NCI-H2107 (cell line): ENCODE results near the gene SPC25.
"Not testable (repeated sequence)": the region's sequence is repeated elsewhere in the genome, so short reads cannot be mapped to it uniquely, and the experiment has no call there.

Experiments
- DNase-seq: peaks from one replicate; lab custom pipeline; 2025; lab: John Stamatoyannopoulos, UW

Gene SPC25

DNA sequence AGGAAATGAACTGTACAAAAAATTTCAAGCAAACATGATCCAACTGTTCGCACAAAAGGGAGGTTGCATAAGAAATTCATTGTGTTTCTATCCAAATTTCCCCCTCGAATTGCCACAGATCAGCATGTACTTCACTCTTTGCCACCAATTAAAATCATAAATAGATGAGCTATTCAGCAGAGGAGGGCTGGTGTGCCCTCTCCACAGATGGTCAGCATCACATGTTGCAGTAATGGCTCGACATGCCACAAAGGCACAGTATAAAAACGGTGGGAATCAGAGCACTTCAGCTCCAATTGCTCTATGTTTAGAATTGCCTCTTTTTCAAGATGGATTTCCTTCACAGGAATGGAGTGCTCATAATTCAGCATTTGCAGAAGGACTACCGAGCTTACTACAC lies 10.8 kb upstream of the SPC25 start, which contains the start of gene G6PC2:
Gene G6PC2, plus strand, starts transcription at position 289 of the 400 bp plus-strand sequence. Its CDS starts 41 bp downstream, at position 330.
- no peak for DNase-seq

GRCh38 chr2:168897449-168897848 lies 7.2 kb upstream of the SPC25 start:
- no peak for DNase-seq

- no peak for DNase-seq
These were observed 6.6 kb upstream of the SPC25 start for GRCh38 chr2:168896783-168897182.

- DNase-seq: peak; percentile 9
These were observed 5.5 kb upstream of the SPC25 start for GRCh38 chr2:168895771-168896170.

DNA sequence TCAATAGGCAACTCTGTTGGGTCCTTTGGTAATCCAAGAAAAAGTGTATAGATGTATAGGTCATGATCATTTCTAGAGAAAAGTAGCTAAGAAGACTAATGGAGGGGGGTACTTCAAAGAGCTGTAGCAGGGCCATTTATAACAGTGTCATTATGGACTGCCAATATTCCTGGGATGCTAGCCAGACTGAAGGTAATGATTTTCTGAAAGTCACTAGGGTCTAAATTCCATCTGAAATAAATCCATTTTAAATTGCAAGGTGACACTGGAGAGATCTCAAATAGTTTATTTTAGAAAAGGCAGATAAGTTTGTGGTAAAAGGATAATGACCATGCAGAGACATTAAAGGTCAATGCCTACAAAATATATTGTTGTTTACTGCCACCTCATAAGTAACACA lies 4.5 kb upstream of the SPC25 start:
- no peak for DNase-seq

GRCh38 chr2:168894101-168894500 lies 3.9 kb upstream of the SPC25 start:
- DNase-seq: no peak

DNA sequence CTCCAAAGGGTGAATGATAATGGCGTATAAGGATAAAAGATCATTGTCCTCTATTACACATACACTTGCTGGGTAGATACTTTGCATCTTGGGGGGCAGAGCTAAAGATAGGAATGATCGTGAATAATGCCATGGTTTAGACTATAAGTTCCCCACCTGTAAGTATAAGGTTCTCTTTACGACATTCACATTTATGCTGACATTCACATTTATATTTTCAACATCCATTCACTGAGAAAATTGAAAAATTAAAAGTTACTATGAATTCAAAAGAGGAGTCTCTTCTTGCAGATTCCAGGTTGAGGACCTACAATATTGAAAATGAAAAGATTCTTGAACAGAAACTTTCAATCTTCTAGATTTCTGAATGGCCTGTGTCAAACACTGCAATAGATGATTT lies 2.1 kb upstream of the SPC25 start:
- no peak for DNase-seq

- no peak for DNase-seq
These were observed 610 bp downstream of the SPC25 start for GRCh38 chr2:168889635-168890005.

GRCh38 chr2:168884975-168885374 lies 5.3 kb downstream of the SPC25 start:
- DNase-seq: no peak

GRCh38 chr2:168882163-168882562 lies 8.1 kb downstream of the SPC25 start:
- not testable (repeated sequence) for DNase-seq

DNA sequence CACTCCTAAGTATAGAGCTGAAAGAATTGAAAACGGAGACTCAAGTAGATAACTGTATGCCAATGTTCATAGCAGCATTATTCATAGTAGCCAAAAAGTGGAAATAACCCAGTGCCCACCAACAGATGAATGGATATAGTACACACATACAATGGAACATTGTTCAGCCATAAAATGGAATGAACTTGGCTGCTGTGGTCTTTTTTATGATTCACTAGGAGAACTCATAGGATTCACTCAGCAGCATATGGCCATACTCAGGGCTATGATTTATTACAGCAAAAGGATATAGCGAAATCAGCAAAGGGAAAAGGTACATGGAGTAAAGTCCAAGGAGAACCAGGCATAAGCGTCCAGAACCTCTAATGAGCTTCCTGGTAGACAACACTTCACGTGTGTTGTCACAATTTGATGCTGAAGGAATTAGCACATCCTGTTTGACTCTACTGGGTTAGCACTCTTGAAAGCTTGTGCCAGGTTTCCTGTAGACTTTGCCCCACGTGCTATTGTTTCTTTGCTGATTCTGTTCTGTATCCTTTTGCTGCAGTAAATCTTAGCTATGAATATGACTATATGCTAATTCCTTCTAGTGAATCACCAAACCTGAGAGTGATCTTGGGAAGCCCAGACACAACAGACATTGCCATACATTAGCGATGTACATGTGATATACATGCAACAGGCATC lies 15.7 kb downstream of the SPC25 start:
- no peak for DNase-seq

GRCh38 chr2:168870824-168871223 lies 19.4 kb downstream of the SPC25 start:
- DNase-seq: not testable (repeated sequence)

DNA sequence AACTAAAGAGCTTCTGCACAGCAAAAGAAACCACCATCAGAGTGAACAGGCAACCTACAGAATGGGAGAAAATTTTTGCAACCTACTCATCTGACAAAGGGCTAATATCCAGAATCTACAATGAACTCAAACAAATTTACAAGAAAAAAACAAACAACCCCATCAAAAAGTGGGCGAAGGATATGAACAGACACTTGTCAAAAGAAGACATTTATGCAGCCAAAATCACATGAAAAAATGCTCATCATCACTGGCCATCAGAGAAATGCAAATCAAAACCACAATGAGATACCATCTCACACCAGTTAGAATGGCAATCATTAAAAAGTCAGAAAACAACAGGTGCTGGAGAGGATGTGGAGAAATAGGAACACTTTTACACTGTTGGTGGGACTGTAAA lies 19.9 kb downstream of the SPC25 start:
- DNase-seq: not testable (repeated sequence)

GRCh38 chr2:168867164-168867563 lies 23.1 kb downstream of the SPC25 start:
- DNase-seq: not testable (repeated sequence)

GRCh38 chr2:168858146-168858545 lies 32.1 kb downstream of the SPC25 start:
- no peak for DNase-seq

- no peak for DNase-seq
These were observed 34.6 kb downstream of the SPC25 start for GRCh38 chr2:168855601-168856000.

GRCh38 chr2:168854651-168855050 lies 35.6 kb downstream of the SPC25 start:
- DNase-seq: no peak

DNA sequence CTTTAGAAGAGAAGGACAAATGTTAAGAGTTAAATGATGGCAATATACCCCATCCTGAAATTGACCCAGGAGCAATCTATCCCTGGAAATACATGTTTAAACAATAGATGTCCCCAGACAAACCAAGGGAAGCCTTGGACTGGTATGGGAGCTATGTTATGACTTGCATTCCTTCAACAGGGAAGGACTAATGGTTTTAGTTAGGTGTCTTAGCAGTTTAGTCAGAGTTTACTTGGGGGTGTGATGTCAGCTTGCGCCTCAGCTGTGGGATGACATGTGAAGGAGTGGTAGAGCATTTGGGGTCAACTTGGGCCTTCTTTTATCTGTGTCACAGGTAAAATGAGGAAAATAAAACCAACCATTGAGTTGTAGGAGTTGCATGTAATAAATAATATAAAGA lies 36.8 kb downstream of the SPC25 start:
- no peak for DNase-seq

DNA sequence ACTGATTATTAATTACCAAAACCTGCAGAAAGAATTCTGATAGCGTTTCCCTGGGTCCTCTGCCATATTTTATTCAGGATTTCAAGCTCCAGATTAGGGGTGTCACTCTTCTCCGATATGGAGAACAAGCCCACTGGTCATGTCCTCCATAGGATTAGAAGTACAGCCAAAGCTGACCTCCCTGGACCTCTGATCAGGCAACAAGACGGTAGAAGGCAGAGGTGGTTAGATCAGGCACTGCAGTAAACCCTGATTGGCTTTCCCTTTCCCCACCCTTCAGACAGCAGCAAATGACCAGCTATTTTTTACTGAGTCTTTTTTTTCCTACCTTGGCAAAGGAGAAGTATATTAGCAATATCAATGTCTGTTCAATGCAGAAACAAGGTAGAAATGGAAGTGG lies 37.7 kb downstream of the SPC25 start:
- no peak for DNase-seq

DNA sequence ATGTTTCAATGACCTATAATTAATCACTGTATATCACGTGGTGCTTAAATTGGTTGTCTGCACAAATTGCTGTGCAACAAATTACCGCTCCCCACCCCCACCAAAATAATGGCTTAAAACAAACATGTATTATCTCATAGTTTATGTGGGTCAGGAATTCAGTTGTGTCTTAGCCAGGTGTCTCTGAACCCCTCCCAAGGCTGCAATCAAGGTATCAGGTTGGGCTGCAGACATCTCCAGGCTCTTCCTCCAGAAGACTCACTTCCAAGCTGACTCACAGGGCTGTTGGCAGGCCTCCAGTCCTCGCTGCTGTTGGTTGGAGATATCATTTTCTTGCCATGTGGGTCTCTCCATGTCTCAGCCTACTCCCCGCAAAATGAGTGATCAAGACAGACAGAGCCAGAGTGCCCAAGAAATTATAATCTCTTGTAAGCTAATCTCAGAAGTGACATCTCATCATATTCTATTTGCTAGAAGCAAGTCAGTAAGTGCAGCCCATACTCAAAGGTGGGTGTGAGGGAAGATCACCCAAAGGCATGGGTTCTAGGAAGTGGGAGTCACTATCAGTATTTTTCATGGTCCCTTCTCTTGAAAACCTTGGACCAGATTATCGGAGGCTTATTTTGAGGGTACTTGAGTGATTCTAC lies 38.4 kb downstream of the SPC25 start:
- no peak for DNase-seq

- no peak for DNase-seq
These were observed 39.4 kb downstream of the SPC25 start for GRCh38 chr2:168850846-168851245.

DNA sequence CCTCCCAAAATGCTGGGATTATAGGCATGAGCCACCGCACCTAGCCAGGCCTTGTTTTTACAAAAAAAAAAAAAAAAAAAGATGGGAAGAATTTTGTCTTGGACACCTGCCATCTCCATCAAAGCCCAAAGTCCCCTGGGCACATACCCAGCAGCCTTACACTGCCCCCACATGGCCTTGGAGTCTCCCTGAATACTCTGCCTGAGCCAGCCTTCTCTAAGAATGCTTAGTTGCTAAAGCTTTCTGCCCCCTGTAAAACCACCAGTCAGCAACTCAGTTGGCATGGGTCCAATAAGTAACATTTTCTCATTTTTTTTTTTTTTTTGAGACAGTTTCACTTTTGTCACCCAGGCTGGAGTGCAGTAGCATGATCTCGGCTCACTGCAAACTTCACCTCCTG lies 40.6 kb downstream of the SPC25 start:
- DNase-seq: no peak

- DNase-seq: peak; percentile 41
These were observed 42.0 kb downstream of the SPC25 start for GRCh38 chr2:168848225-168848624.

GRCh38 chr2:168843253-168843652 lies 47.0 kb downstream of the SPC25 start:
- no peak for DNase-seq
